T-helper 1 cell treated with Interleukin-12 subunit alpha and Interleukin-12 subunit beta and Interleukin-4 antibody, amounts not matched to agents 30 μg/mL and 1 μg/mL, for 36 hours (primary cell): Measurements from ENCODE around the gene NAT9.

Experiments used
- H3K27ac Mint-ChIP-seq: one replicate; pipeline ENCODE4 v1.8.0; 2021; ENCODE audit warnings: mild to moderate bottlenecking, mixed read lengths
- H3K27me3 Mint-ChIP-seq: one replicate; pipeline ENCODE4 v1.8.0; 2021; ENCODE audit warnings: low read depth, mixed read lengths
- H3K36me3 Mint-ChIP-seq: one replicate; pipeline ENCODE4 v1.8.0; 2021; ENCODE audit warnings: low read depth, mixed read lengths
- H3K4me1 Mint-ChIP-seq: one replicate; pipeline ENCODE4 v1.8.0; 2021; ENCODE audit warnings: low read depth, mixed read lengths
- H3K4me3 Mint-ChIP-seq: one replicate; pipeline ENCODE4 v1.8.0; 2021; ENCODE audit warnings: mild to moderate bottlenecking, moderate library complexity, mixed read lengths
- H3K9me3 Mint-ChIP-seq: one replicate; pipeline ENCODE4 v1.8.0; 2021; ENCODE audit warnings: mixed read lengths

NAT9 gene

DNA sequence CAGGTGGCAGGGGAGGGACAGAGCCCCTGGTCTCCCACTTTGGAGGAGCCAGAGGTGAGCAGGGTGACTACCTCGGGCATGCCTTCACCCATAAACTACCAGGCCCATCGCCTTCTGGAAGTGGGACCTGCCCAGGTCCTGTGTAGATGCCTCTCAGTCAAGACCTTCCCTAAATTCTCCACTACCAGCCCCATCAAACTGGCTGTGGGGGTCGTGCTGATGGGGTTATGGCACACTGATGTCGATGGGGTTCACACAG, 44.9 kb downstream of the NAT9 start:
- peaks cover 6% of the 10 kb centered on the region for H3K27me3 Mint-ChIP-seq
- no peak overlapping the region for H3K4me3 Mint-ChIP-seq
- H3K27ac Mint-ChIP-seq, result no peak overlapping the region
- no peaks in the 10 kb centered on the region for H3K9me3 Mint-ChIP-seq
- peaks cover 15% of the 10 kb centered on the region for H3K4me1 Mint-ChIP-seq
- H3K36me3 Mint-ChIP-seq, result no peaks in the 10 kb centered on the region

DNA sequence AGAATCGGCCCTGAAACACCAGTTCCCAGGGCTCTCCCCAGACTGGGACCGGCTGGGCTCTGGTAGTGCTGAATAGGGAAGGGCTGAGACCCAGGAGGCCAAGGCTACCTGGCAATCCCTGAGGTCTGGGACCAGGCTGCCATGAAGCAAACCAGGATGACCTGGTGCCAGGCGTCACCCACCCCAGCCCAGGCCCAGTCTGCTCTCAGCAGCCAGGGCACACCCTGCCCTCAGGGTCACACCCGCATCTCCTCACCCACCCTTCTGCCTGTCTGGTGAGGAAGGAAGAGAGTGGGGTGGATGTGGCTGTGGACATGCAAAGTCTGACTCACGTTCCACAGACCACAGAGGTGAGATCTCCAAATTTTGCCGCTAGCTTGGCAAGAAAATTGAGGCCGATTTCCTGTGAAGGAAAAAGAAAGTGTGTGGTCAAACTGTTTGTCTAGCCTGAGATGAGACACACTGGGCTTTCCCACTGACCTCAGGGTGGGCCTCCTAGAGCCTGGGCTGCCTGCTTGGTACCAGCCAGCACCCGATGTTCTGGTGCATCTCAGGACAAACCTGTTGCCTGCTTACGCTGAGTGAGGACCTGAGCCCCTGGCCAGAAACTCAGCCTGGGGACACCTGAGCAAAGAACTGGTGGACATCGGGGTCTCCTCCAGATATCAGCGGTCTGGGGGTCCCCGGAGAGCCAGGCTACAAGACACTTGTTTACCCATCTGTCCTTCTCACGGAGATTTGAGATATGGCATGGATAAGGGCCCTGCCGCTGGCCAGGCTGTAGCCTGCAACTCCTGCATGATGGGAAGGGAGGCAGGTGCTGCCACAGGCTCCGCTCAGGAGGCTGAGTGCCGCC, 45.4 kb downstream of the NAT9 start:
- H3K27me3 Mint-ChIP-seq, result peaks cover 5% of the 10 kb centered on the region
- H3K9me3 Mint-ChIP-seq, result no peaks in the 10 kb centered on the region
- no peaks in the 10 kb centered on the region for H3K36me3 Mint-ChIP-seq
- H3K27ac Mint-ChIP-seq, result peak overlapping the region; percentile 49
- peaks cover 13% of the 10 kb centered on the region for H3K4me1 Mint-ChIP-seq
- H3K4me3 Mint-ChIP-seq, result no peak overlapping the region

DNA sequence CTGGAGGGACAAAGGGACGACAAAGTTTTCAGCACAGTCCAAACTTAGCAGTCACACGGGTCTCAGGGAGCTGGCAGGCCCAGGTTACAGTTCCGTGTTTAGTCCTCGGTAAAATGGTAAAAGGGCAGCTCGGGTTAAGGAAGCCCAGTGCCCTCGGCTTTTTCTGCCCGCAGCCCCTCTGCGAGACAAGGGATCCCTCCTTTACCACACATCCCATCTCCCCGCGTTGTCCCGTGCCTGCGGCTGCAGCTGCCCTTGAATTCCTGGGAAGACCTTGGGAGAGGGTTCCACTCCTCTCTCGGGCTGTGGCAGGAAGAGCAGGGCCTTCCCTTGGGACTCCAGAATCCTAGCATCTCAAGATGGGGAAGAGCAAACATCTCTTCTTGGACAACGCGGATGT, 46.3 kb downstream of the NAT9 start:
- no peaks in the 10 kb centered on the region for H3K36me3 Mint-ChIP-seq
- H3K27ac Mint-ChIP-seq, result no peak overlapping the region
- no peaks in the 10 kb centered on the region for H3K9me3 Mint-ChIP-seq
- peaks cover 13% of the 10 kb centered on the region for H3K4me1 Mint-ChIP-seq
- peaks cover 4% of the 10 kb centered on the region for H3K27me3 Mint-ChIP-seq
- no peak overlapping the region for H3K4me3 Mint-ChIP-seq

DNA sequence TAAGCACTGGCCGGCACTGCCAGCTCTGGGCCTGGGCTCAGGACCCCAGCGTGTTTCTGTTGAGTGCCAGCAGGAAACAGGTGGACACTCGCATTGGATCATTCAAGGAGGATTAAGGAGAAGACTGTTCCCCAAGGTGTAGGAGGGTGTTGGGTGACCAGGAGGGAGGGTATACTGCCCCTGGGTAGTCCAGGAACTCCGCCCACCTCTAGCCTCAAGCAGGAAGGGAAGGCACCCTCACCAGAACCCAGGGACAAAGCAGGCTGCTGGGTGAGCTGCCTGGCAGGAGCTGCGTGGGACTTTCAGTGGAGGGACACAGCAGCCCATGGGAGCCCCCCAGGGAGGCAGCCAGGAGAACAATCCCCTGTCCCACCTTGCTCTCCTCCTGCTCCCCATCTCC, 46.8 kb downstream of the NAT9 start:
- Mint-ChIP-seq H3K36me3 (no peaks in the 10 kb centered on the region), H3K4me3 (no peak overlapping the region), H3K27ac (no peak overlapping the region), H3K4me1 (peaks cover 9% of the 10 kb centered on the region), H3K27me3 (peaks cover 3% of the 10 kb centered on the region), H3K9me3 (no peaks in the 10 kb centered on the region)

DNA sequence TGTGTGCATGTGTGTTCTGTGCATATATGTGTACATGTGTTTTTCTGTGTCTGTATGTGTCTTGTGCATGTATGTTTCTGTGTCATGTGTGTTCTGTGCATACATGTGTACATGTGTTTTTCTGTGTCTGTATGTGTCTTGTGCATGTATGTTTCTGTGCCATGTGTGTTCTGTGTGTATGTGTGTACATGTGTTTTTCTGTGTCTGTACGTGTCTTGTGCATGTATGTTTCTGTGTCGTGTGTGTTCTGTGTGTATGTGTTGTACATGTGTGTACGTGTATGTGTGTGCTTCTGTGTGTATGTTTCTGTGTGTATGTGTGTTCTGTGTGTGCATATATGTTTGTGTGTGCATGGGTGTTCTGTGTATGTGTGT, 47.5 kb downstream of the NAT9 start:
- peaks cover 9% of the 10 kb centered on the region for H3K4me1 Mint-ChIP-seq
- peaks cover 8% of the 10 kb centered on the region for H3K27me3 Mint-ChIP-seq
- no peak overlapping the region for H3K4me3 Mint-ChIP-seq
- no peaks in the 10 kb centered on the region for H3K9me3 Mint-ChIP-seq
- no peaks in the 10 kb centered on the region for H3K36me3 Mint-ChIP-seq
- H3K27ac Mint-ChIP-seq, result no peak overlapping the region

- no peak overlapping the region for H3K27ac Mint-ChIP-seq
- no peak overlapping the region for H3K4me3 Mint-ChIP-seq
- H3K27me3 Mint-ChIP-seq, result peaks cover 8% of the 10 kb centered on the region
- H3K4me1 Mint-ChIP-seq, result peaks cover 9% of the 10 kb centered on the region
- H3K36me3 Mint-ChIP-seq, result no peaks in the 10 kb centered on the region
- H3K9me3 Mint-ChIP-seq, result no peaks in the 10 kb centered on the region
These were observed 48.0 kb downstream of the NAT9 start for GRCh38 chr17:74728033-74728701.

- peaks cover 2% of the 10 kb centered on the region for H3K4me1 Mint-ChIP-seq
- H3K27ac Mint-ChIP-seq, result no peak overlapping the region
- no peak overlapping the region for H3K4me3 Mint-ChIP-seq
- H3K27me3 Mint-ChIP-seq, result peaks cover 28% of the 10 kb centered on the region
- no peaks in the 10 kb centered on the region for H3K36me3 Mint-ChIP-seq
- no peaks in the 10 kb centered on the region for H3K9me3 Mint-ChIP-seq
These were observed 51.0 kb downstream of the NAT9 start for GRCh38 chr17:74725111-74725510.

DNA sequence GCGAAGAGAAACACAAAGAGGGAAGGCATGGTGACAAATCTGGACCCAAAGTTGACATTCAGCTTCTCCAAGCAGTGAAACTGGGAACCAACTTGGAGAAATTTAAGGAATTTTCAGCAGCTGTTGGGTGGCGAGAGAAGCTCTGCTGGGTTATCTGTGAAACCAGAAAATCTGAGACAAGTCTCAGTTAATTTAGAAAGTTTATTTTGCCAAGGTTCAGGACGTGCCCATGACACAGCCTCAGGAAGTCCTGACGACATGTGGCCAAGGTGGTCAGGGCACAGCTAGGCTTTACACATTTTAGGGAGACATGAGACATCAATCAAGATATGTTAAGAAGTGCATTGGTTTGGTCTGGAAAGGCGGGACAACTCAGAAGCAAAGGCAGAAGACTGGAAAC, 52.3 kb downstream of the NAT9 start:
- H3K27me3 Mint-ChIP-seq, result peaks cover 36% of the 10 kb centered on the region
- H3K36me3 Mint-ChIP-seq, result no peaks in the 10 kb centered on the region
- no peak overlapping the region for H3K27ac Mint-ChIP-seq
- H3K4me3 Mint-ChIP-seq, result no peak overlapping the region
- H3K4me1 Mint-ChIP-seq, result no peaks in the 10 kb centered on the region
- no peaks in the 10 kb centered on the region for H3K9me3 Mint-ChIP-seq

DNA sequence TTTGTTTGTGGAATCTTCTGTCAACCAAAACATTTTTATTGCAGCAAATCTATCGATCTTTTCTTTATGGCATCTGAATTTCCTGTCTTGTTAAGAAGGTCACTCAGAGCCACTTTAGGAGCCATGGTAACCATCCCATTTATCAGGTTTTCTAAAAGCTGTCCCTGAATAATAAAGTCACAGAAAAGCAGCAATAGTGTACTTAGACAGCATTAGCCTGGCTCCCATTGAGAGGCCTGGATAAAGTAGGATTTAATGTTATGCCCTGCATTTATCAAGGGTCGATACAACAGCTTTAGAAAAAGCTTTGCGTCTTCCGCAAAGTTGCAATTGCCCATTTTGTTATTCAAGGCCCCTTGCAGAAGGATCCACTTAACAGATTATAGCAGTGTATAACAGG, 53.4 kb downstream of the NAT9 start:
- peaks cover 47% of the 10 kb centered on the region for H3K27me3 Mint-ChIP-seq
- H3K27ac Mint-ChIP-seq, result no peak overlapping the region
- H3K4me1 Mint-ChIP-seq, result no peaks in the 10 kb centered on the region
- H3K4me3 Mint-ChIP-seq, result no peak overlapping the region
- no peaks in the 10 kb centered on the region for H3K9me3 Mint-ChIP-seq
- H3K36me3 Mint-ChIP-seq, result no peaks in the 10 kb centered on the region
